Activated T-cell treated with anti-CD3 and anti-CD28 coated beads, Interleukin-2, amount 50 U/mL, for 4 hours (primary cell): ENCODE measurements around the gene CD3E. TPM values are rescaled to one million over a fixed set of nuclear protein-coding genes. Genes with fewer than 3 reads are reported as not detected.
"Not testable (repeated sequence)": the region's sequence is repeated elsewhere in the genome, so short reads cannot be mapped to it uniquely, and the experiment has no call there.

Source experiments
- ATAC-seq, 2 donors: fragments of 200-7000 bp; cut with Tn5 transposase; one replicate each; pipeline ENCODE4 v1.10.0; 2021
- DNase-seq: peaks from one replicate; pipeline ENCODE4 v3.0.0-alpha.2; 2020
- H3K27me3 Mint-ChIP-seq: one replicate; pipeline ENCODE4 v1.8.0; 2021; ENCODE audit warnings: low read depth, mixed read lengths
- H3K36me3 Mint-ChIP-seq: one replicate; pipeline ENCODE4 v1.8.0; 2022; ENCODE audit warnings: mixed read lengths; ENCODE audit not compliant: insufficient read depth
- H3K4me1 Mint-ChIP-seq: one replicate; pipeline ENCODE4 v1.8.0; 2021; ENCODE audit warnings: low read depth, mixed read lengths
- H3K4me3 Mint-ChIP-seq: one replicate; pipeline ENCODE4 v1.8.0; 2021; ENCODE audit warnings: mild to moderate bottlenecking, moderate library complexity, mixed read lengths
- H3K9me3 Mint-ChIP-seq: one replicate; pipeline ENCODE4 v1.8.0; 2021; ENCODE audit warnings: mixed read lengths
- total RNA-seq, 3 donors: library from RNA; stranded (reverse); gene quantifications; one replicate each; pipeline ENCODE4 v1.2.1, GENCODE V29; 2021

The CD3E gene
- total RNA-seq, 3 donors from 2014 or later: 371 to 436 (median 407) TPM

GRCh38 chr11:118305726-118306125 is 1.2 kb downstream of the CD3E start:
- peaks cover 78% of the 10 kb centered on the region for H3K4me1 Mint-ChIP-seq
- no peak for ATAC-seq
- no peaks in the 10 kb centered on the region for H3K9me3 Mint-ChIP-seq
- peak overlapping the region; percentile 100 for H3K4me3 Mint-ChIP-seq
- DNase-seq: no peak
- H3K27me3 Mint-ChIP-seq: no peaks in the 10 kb centered on the region
- H3K36me3 Mint-ChIP-seq: peaks cover 45% of the 10 kb centered on the region

- H3K4me3 Mint-ChIP-seq: peak overlapping the region; percentile 100
- H3K9me3 Mint-ChIP-seq: no peaks in the 10 kb centered on the region
- ATAC-seq: peak; percentile 10 to 17
- no peaks in the 10 kb centered on the region for H3K27me3 Mint-ChIP-seq
- peaks cover 52% of the 10 kb centered on the region for H3K36me3 Mint-ChIP-seq
- H3K4me1 Mint-ChIP-seq: peaks cover 81% of the 10 kb centered on the region
- peak; percentile 50 for DNase-seq
Observed at GRCh38 chr11:118306556-118306955, 2.0 kb downstream of the CD3E start.

GRCh38 chr11:118308995-118309528 is 4.5 kb downstream of the CD3E start:
- Mint-ChIP-seq H3K36me3 (peaks cover 65% of the 10 kb centered on the region), H3K4me1 (peaks cover 82% of the 10 kb centered on the region), H3K4me3 (peak overlapping the region; percentile 23)
- H3K27me3 Mint-ChIP-seq, H3K9me3 Mint-ChIP-seq, DNase-seq: not testable (repeated sequence)
- ATAC-seq: peak; percentile 15 to 20

GRCh38 chr11:118310271-118310670 is 5.7 kb downstream of the CD3E start:
- no peaks in the 10 kb centered on the region for H3K9me3 Mint-ChIP-seq
- H3K36me3 Mint-ChIP-seq: peaks cover 70% of the 10 kb centered on the region
- H3K4me3 Mint-ChIP-seq: no peak overlapping the region
- ATAC-seq (no peak), DNase-seq (no peak)
- H3K27me3 Mint-ChIP-seq: no peaks in the 10 kb centered on the region
- peaks cover 85% of the 10 kb centered on the region for H3K4me1 Mint-ChIP-seq

GRCh38 chr11:118310781-118311485 is 6.4 kb downstream of the CD3E start:
- Mint-ChIP-seq H3K4me1 (peaks cover 89% of the 10 kb centered on the region), H3K27me3 (no peaks in the 10 kb centered on the region), H3K9me3 (no peaks in the 10 kb centered on the region), H3K4me3 (no peak overlapping the region), H3K36me3 (peaks cover 72% of the 10 kb centered on the region)
- ATAC-seq: no peak
- DNase-seq: no peak

- no peak for DNase-seq
Observed at GRCh38 chr11:118311518-118311917, 7.0 kb downstream of the CD3E start.

GRCh38 chr11:118312328-118312727 is 7.8 kb downstream of the CD3E start:
- Mint-ChIP-seq H3K9me3 (no peaks in the 10 kb centered on the region), H3K4me3 (no peak overlapping the region), H3K27me3 (no peaks in the 10 kb centered on the region), H3K36me3 (peaks cover 68% of the 10 kb centered on the region), H3K4me1 (peaks cover 91% of the 10 kb centered on the region)
- DNase-seq: no peak
- ATAC-seq: no peak

More at GRCh38 chr11:118311518-118311917, 7.0 kb downstream of the CD3E start:
- peaks cover 91% of the 10 kb centered on the region for H3K4me1 Mint-ChIP-seq
- H3K36me3 Mint-ChIP-seq: peaks cover 70% of the 10 kb centered on the region
- no peaks in the 10 kb centered on the region for H3K27me3 Mint-ChIP-seq
- H3K9me3 Mint-ChIP-seq: no peaks in the 10 kb centered on the region
- no peak overlapping the region for H3K4me3 Mint-ChIP-seq
- no peak for ATAC-seq

- H3K36me3 Mint-ChIP-seq: peaks cover 61% of the 10 kb centered on the region
- H3K9me3 Mint-ChIP-seq: no peaks in the 10 kb centered on the region
- no peaks in the 10 kb centered on the region for H3K27me3 Mint-ChIP-seq
- ATAC-seq: no peak
- no peak for DNase-seq
- H3K4me1 Mint-ChIP-seq: peaks cover 87% of the 10 kb centered on the region
- H3K4me3 Mint-ChIP-seq: no peak overlapping the region
Observed at GRCh38 chr11:118313242-118313641, 8.7 kb downstream of the CD3E start.

- H3K9me3 Mint-ChIP-seq: no peaks in the 10 kb centered on the region
- no peaks in the 10 kb centered on the region for H3K27me3 Mint-ChIP-seq
- H3K36me3 Mint-ChIP-seq: peaks cover 46% of the 10 kb centered on the region
- ATAC-seq (no peak), DNase-seq (no peak)
- no peak overlapping the region for H3K4me3 Mint-ChIP-seq
- H3K4me1 Mint-ChIP-seq: peaks cover 89% of the 10 kb centered on the region
Observed at GRCh38 chr11:118314988-118315411, 10.5 kb downstream of the CD3E start.

GRCh38 chr11:118318124-118318523 is 13.6 kb downstream of the CD3E start:
- Mint-ChIP-seq H3K27me3 (no peaks in the 10 kb centered on the region), H3K4me3 (no peak overlapping the region), H3K36me3 (peaks cover 28% of the 10 kb centered on the region), H3K4me1 (peaks cover 81% of the 10 kb centered on the region), H3K9me3 (no peaks in the 10 kb centered on the region)
- no peak for ATAC-seq
- DNase-seq: no peak

- Mint-ChIP-seq H3K4me1 (peaks cover 82% of the 10 kb centered on the region), H3K27me3 (no peaks in the 10 kb centered on the region), H3K9me3 (no peaks in the 10 kb centered on the region), H3K4me3 (no peak overlapping the region), H3K36me3 (peaks cover 30% of the 10 kb centered on the region)
- DNase-seq (no peak), ATAC-seq (no peak)
Observed at GRCh38 chr11:118318581-118319336, 14.2 kb downstream of the CD3E start.

- Mint-ChIP-seq H3K36me3 (peaks cover 27% of the 10 kb centered on the region), H3K9me3 (no peaks in the 10 kb centered on the region), H3K4me3 (no peak overlapping the region), H3K4me1 (peaks cover 79% of the 10 kb centered on the region), H3K27me3 (no peaks in the 10 kb centered on the region)
- DNase-seq (no peak), ATAC-seq (no peak)
Observed at GRCh38 chr11:118319337-118319707, 14.8 kb downstream of the CD3E start.

GRCh38 chr11:118320515-118320914 is 16.0 kb downstream of the CD3E start:
- no peaks in the 10 kb centered on the region for H3K27me3 Mint-ChIP-seq
- no peak for ATAC-seq
- H3K4me3 Mint-ChIP-seq: no peak overlapping the region
- peaks cover 72% of the 10 kb centered on the region for H3K4me1 Mint-ChIP-seq
- no peaks in the 10 kb centered on the region for H3K9me3 Mint-ChIP-seq
- peaks cover 21% of the 10 kb centered on the region for H3K36me3 Mint-ChIP-seq
- DNase-seq: no peak

- Mint-ChIP-seq H3K4me3 (no peak overlapping the region), H3K27me3 (no peaks in the 10 kb centered on the region), H3K36me3 (peaks cover 20% of the 10 kb centered on the region), H3K9me3 (no peaks in the 10 kb centered on the region), H3K4me1 (peaks cover 62% of the 10 kb centered on the region)
- DNase-seq (no peak), ATAC-seq (no peak)
Observed at GRCh38 chr11:118321386-118322082, 17.0 kb downstream of the CD3E start.
